BLaER1 (cell line): ENCODE data around the gene PITPNM3.
A peak's percentile ranks its signal among the peaks of the same experiment; 100 is the strongest.

Experiments
- H3K27ac ChIP-seq: shearing (Covaris generic); formaldehyde crosslinking; 2 replicates; pipeline ENCODE4 v1.8.1; 2022
- H3K27me3 ChIP-seq: shearing (Covaris generic); formaldehyde crosslinking; 2 replicates; pipeline ENCODE4 v1.8.1; 2022
- H3K36me3 ChIP-seq: shearing (Covaris generic); formaldehyde crosslinking; 2 replicates; pipeline ENCODE4 v1.8.1; 2022
- H3K4me1 ChIP-seq: shearing (Covaris generic); formaldehyde crosslinking; 2 replicates; pipeline ENCODE4 v1.8.1; 2022
- H3K4me2 ChIP-seq: shearing (Covaris generic); formaldehyde crosslinking; 2 replicates; pipeline ENCODE4 v1.8.1; 2022
- H3K4me3 ChIP-seq: shearing (Covaris generic); formaldehyde crosslinking; 2 replicates; pipeline ENCODE4 v1.8.1; 2022
- H3K9ac ChIP-seq: shearing (Covaris generic); formaldehyde crosslinking; 2 replicates; pipeline ENCODE4 v1.8.1; 2022
- H3K9me3 ChIP-seq: shearing (Covaris generic); formaldehyde crosslinking; 2 replicates; pipeline ENCODE4 v1.8.1; 2022
- H4K20me1 ChIP-seq: shearing (Covaris generic); formaldehyde crosslinking; 2 replicates; pipeline ENCODE4 v1.8.1; 2022
- Cebpa-rat ChIP-seq: shearing (Covaris generic); IDR thresholded peaks from 2 replicates; pipeline ENCODE4 v1.8.1; 2022

The PITPNM3 gene

DNA sequence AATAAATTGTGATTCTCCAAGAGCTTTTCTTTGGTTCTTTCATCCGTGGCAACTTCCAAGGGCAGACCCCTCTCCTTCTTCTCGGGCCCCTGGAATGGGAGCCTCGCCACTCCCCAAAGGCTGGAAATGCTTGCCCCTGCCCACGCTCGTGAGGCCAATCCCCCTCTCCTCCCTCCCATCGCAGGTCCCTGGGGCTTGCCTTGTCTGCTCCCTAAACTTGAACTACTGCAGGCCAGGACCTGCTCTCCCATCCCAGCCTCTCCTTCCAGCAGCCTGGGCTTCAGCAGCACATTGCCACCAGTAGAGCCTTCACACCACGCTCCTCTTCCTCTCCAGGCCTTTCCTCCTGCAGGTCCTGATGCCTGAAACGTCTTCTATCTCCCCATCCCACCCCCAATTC lies 11.1 kb downstream of the PITPNM3 start:
- Histone ChIP-seq H3K4me1 (peaks cover 66% of the 10 kb centered on the region), H3K4me3 (no peak overlapping the region)

DNA sequence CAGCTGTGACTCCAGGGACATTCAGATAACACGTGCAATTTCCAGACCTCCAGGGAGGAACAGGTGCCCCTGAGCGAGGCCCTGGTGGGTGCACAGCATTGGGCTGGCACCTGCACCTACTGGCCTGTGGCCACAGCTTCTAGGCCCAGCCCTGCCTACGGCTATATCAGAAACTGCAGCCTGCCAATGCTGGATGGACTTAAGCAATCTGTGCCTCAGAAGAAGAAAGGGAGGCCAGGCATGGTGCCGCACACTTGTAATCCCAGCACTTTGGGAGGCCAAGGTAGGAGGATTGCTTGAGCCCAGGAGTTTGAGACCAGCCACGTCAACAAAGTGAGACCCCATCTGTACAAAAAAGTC lies 12.4 kb downstream of the PITPNM3 start:
- H3K27me3 ChIP-seq = no peaks in the 10 kb centered on the region
- no peak overlapping the region for H3K4me3 ChIP-seq
- no peaks in the 10 kb centered on the region for H4K20me1 ChIP-seq
- peaks cover 8% of the 10 kb centered on the region for H3K9me3 ChIP-seq
- H3K9ac ChIP-seq = 0 out of 2 replicates have a peak overlapping the region, but pooled peaks have one; percentile 18
- peaks cover 58% of the 10 kb centered on the region for H3K4me1 ChIP-seq
- H3K36me3 ChIP-seq = no peaks in the 10 kb centered on the region
- no peak overlapping the region for H3K27ac ChIP-seq
- peak overlapping the region; percentile 68 for H3K4me2 ChIP-seq
- no peak for TF ChIP-seq Cebpa-rat

More for the DNA sequence above, 11.1 kb downstream of the PITPNM3 start:
- TF ChIP-seq Cebpa-rat = no peak
- no peak overlapping the region for H3K27ac ChIP-seq
- H3K4me2 ChIP-seq = peak overlapping the region; percentile 68
- no peaks in the 10 kb centered on the region for H4K20me1 ChIP-seq
- no peaks in the 10 kb centered on the region for H3K27me3 ChIP-seq
- no peaks in the 10 kb centered on the region for H3K36me3 ChIP-seq
- no peaks in the 10 kb centered on the region for H3K9me3 ChIP-seq
- no peak overlapping the region for H3K9ac ChIP-seq

DNA sequence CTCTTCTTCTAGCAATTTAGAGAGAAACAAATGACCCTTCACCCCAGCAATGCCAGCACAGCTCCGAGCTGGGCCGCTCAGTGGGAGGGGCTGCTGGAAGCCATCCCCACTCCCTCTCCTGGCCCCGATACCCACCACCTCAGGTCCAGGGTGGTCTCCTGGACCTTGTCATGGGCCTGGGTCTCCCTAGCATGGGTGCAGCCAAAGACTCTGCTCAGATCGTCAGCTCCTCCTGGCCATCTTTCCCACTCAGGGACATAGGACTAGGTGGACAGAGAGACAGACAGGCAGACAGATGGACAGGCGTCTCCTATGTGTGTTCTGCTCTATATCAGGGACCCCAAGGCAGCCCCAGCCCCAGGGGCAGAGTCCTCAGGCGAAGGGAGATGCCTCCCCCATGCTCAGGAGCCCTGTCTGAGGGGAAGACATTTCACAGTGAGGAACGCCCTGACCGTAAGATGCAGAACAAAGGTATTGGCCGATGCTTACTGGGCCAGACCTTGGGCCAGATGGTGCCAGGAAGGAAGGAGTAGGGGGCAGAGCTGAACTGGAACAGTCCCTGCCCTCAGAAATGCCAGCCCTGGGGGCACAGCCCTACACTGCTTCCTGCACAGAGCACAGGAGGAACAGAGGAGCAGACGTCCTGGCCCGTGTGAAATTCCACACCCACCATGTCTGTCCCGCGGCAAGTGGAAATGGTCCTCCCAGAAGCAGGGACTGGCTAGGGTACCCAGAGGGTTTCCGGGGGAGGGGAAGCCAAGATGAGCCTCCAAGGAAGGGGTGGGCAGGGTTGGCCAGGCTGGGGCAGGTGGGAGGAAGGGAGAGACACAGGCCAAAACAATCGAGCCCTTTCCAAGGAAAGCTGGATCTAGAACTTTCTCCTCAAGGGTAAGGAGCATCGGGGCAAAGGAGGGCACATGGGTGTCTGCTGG lies 13.0 kb downstream of the PITPNM3 start:
- H3K4me3 ChIP-seq = no peak overlapping the region
- H3K27me3 ChIP-seq = no peaks in the 10 kb centered on the region
- H3K9ac ChIP-seq = no peak overlapping the region
- H3K27ac ChIP-seq = no peak overlapping the region
- peaks cover 15% of the 10 kb centered on the region for H3K9me3 ChIP-seq
- H3K4me2 ChIP-seq = peak overlapping the region; percentile 68
- no peaks in the 10 kb centered on the region for H4K20me1 ChIP-seq
- no peak for TF ChIP-seq Cebpa-rat
- no peaks in the 10 kb centered on the region for H3K36me3 ChIP-seq
- H3K4me1 ChIP-seq = peaks cover 51% of the 10 kb centered on the region

- Histone ChIP-seq H3K9ac (no peak overlapping the region), H3K4me3 (no peak overlapping the region), H3K9me3 (peaks cover 15% of the 10 kb centered on the region), H3K4me1 (peaks cover 43% of the 10 kb centered on the region), H4K20me1 (no peaks in the 10 kb centered on the region), H3K36me3 (no peaks in the 10 kb centered on the region), H3K27ac (no peak overlapping the region), H3K27me3 (no peaks in the 10 kb centered on the region), H3K4me2 (no peak overlapping the region)
- TF ChIP-seq Cebpa-rat = no peak
Measured at GRCh38 chr17:6542577-6542976, 13.8 kb downstream of the PITPNM3 start.

GRCh38 chr17:6541886-6542285 lies 14.5 kb downstream of the PITPNM3 start:
- H3K4me2 ChIP-seq = no peak overlapping the region
- H3K4me1 ChIP-seq = peaks cover 38% of the 10 kb centered on the region
- no peaks in the 10 kb centered on the region for H4K20me1 ChIP-seq
- H3K36me3 ChIP-seq = no peaks in the 10 kb centered on the region
- TF ChIP-seq Cebpa-rat = no peak
- no peak overlapping the region for H3K4me3 ChIP-seq
- H3K9ac ChIP-seq = no peak overlapping the region
- no peak overlapping the region for H3K27ac ChIP-seq
- H3K27me3 ChIP-seq = no peaks in the 10 kb centered on the region
- peaks cover 15% of the 10 kb centered on the region for H3K9me3 ChIP-seq

DNA sequence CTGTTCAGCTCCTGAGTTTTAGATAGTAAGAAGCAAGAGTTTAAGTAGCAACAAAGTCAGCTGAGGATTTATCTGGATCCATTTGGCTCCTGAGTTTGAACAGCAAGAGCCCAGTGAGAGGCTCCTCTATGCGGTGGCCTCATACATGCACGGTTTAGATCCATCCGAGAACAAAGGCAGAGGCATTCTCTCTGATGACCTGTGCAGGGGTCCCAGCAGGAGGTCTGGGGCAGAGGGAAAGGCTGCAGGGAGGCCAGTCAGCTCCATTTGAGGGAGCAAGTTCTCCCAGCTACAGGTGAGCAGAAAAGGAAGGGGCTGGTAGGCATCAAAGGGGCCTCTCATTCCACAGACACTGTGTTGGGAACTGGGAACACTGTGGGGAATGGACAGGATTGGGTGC lies 16.5 kb downstream of the PITPNM3 start:
- Histone ChIP-seq H3K4me1 (peaks cover 20% of the 10 kb centered on the region), H3K4me2 (no peak overlapping the region), H3K27me3 (no peaks in the 10 kb centered on the region), H3K9me3 (peaks cover 15% of the 10 kb centered on the region), H3K36me3 (no peaks in the 10 kb centered on the region), H3K9ac (no peak overlapping the region), H4K20me1 (no peaks in the 10 kb centered on the region), H3K4me3 (no peak overlapping the region), H3K27ac (no peak overlapping the region)
- TF ChIP-seq Cebpa-rat = no peak

- Histone ChIP-seq H3K36me3 (no peaks in the 10 kb centered on the region), H4K20me1 (no peaks in the 10 kb centered on the region), H3K27me3 (no peaks in the 10 kb centered on the region), H3K27ac (no peak overlapping the region), H3K4me1 (no peaks in the 10 kb centered on the region), H3K4me3 (no peak overlapping the region), H3K4me2 (no peak overlapping the region), H3K9me3 (peaks cover 15% of the 10 kb centered on the region), H3K9ac (no peak overlapping the region)
- TF ChIP-seq Cebpa-rat = no peak
Measured at GRCh38 chr17:6536566-6537065, 19.7 kb downstream of the PITPNM3 start.

- no peak for TF ChIP-seq Cebpa-rat
- no peaks in the 10 kb centered on the region for H3K36me3 ChIP-seq
Measured at GRCh38 chr17:6536053-6536452, 20.3 kb downstream of the PITPNM3 start.

DNA sequence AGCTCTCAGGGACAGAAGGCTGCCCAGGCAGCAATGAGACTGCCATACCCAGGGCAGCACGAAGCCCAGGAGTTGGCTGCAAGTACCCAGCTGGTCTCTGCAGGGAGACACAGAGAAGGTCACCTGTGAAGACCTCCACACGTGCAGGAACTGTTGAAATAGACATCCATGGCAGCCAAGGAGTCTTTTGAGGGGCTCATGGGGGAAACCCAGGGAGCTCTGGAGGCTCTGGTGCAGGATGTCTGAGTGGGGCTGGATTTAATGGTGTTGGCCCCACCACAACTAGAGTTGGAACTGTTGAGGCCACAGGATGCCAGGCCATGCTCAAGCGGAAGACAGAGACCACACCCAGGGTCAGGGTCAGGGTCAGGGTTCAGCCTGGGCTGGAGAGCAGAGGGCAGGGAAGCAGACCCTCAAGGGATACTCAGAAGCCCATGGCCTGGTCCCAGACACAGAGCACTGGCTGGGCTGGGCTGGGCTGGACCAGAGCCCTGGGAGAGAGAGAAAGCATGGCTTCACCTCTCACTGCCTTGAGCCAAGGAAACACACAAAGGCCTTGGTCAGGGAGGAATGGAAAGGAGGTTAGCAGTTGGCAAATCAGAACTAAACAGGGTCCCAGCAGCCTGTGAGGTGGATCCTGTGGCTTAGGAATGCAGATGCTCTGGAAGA lies 21.4 kb downstream of the PITPNM3 start:
- H3K27ac ChIP-seq = no peak overlapping the region
- H3K9ac ChIP-seq = no peak overlapping the region
- no peak overlapping the region for H3K4me3 ChIP-seq
- H3K4me1 ChIP-seq = no peaks in the 10 kb centered on the region
- peaks cover 15% of the 10 kb centered on the region for H3K9me3 ChIP-seq
- H4K20me1 ChIP-seq = no peaks in the 10 kb centered on the region
- TF ChIP-seq Cebpa-rat = no peak
- no peaks in the 10 kb centered on the region for H3K36me3 ChIP-seq
- H3K4me2 ChIP-seq = no peak overlapping the region
- H3K27me3 ChIP-seq = no peaks in the 10 kb centered on the region

More at GRCh38 chr17:6536053-6536452, 20.3 kb downstream of the PITPNM3 start:
- no peaks in the 10 kb centered on the region for H3K27me3 ChIP-seq
- H3K9ac ChIP-seq = no peak overlapping the region
- no peaks in the 10 kb centered on the region for H4K20me1 ChIP-seq
- H3K9me3 ChIP-seq = peaks cover 15% of the 10 kb centered on the region
- no peak overlapping the region for H3K4me3 ChIP-seq
- no peak overlapping the region for H3K27ac ChIP-seq
- H3K4me2 ChIP-seq = no peak overlapping the region
- H3K4me1 ChIP-seq = no peaks in the 10 kb centered on the region

- no peak overlapping the region for H3K4me3 ChIP-seq
- no peak for TF ChIP-seq Cebpa-rat
Measured at GRCh38 chr17:6532441-6532885, 23.9 kb downstream of the PITPNM3 start.

More at GRCh38 chr17:6532441-6532885, 23.9 kb downstream of the PITPNM3 start:
- H3K9ac ChIP-seq = no peak overlapping the region
- H3K9me3 ChIP-seq = no peaks in the 10 kb centered on the region
- no peaks in the 10 kb centered on the region for H4K20me1 ChIP-seq
- no peaks in the 10 kb centered on the region for H3K4me1 ChIP-seq
- H3K36me3 ChIP-seq = no peaks in the 10 kb centered on the region
- H3K27ac ChIP-seq = no peak overlapping the region
- no peaks in the 10 kb centered on the region for H3K27me3 ChIP-seq
- H3K4me2 ChIP-seq = no peak overlapping the region
